Transverse colon (tissue), 4 donors: Measurements from ENCODE around the gene GCLC.

Experiments used
- CTCF ChIP-seq, 5 experiments: fragments of 200-600 bp in 3 of 5; fragments of 450-650 bp in 2 of 5; sonication (generic) in 3 of 5; IDR thresholded peaks; 1 replicate in 2 of 5; 2 replicates in 3 of 5; pipeline ENCODE4 v1.5.1; 2016 to 2017; ENCODE audit warnings: antibody characterized with exemption in 5 of 5, inconsistent platforms in 3 of 5, mild to moderate bottlenecking in 2 of 5, moderate library complexity in 1 of 5
- EP300 ChIP-seq: sonication (generic); formaldehyde crosslinking; IDR thresholded peaks from one replicate; pipeline ENCODE4 v1.6.1; 2017; ENCODE audit warnings: antibody characterized with exemption, low read depth
- POLR2AphosphoS5 ChIP-seq, 3 donors: sonication (generic); formaldehyde crosslinking; IDR thresholded peaks; one replicate each; pipeline ENCODE4 v1.6.1; 2016; ENCODE audit warnings: antibody characterized with exemption in 3 of 3

- TF ChIP-seq CTCF (IDR thresholded peaks at IDR 0.05) (no peak), POLR2AphosphoS5 (IDR thresholded peaks at IDR 0.05) (no peak), EP300 (no peak)
These were observed 34.2 kb downstream of the GCLC start for GRCh38 chr6:53510746-53511145.
